Measurements from ENCODE around the gene LAP3. TPM values are rescaled to one million over a fixed set of nuclear protein-coding genes. Genes with fewer than 3 reads are reported as not detected.

Gene LAP3
- total RNA-seq, 4 donors from 2014 or later: 66.8 to 89.8 (median 81.6) TPM

- no peak for TF ChIP-seq POLR2A (IDR thresholded peaks at IDR 0.05)
- TF ChIP-seq, protein P1, sequence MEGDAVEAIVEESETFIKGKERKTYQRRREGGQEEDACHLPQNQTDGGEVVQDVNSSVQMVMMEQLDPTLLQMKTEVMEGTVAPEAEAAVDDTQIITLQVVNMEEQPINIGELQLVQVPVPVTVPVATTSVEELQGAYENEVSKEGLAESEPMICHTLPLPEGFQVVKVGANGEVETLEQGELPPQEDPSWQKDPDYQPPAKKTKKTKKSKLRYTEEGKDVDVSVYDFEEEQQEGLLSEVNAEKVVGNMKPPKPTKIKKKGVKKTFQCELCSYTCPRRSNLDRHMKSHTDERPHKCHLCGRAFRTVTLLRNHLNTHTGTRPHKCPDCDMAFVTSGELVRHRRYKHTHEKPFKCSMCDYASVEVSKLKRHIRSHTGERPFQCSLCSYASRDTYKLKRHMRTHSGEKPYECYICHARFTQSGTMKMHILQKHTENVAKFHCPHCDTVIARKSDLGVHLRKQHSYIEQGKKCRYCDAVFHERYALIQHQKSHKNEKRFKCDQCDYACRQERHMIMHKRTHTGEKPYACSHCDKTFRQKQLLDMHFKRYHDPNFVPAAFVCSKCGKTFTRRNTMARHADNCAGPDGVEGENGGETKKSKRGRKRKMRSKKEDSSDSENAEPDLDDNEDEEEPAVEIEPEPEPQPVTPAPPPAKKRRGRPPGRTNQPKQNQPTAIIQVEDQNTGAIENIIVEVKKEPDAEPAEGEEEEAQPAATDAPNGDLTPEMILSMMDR (IDR thresholded peaks at IDR 0.05): no peak
- H3K4me3 ChIP-seq (replicated peaks in 1 of 3): no peak overlapping the region
- H3K36me3 ChIP-seq: peaks cover 18 to 24% of the 10 kb centered on the region in 2 donors
- intact Hi-C loops (cut with DNase I): no loop called here
- no peak overlapping the region for H3K27ac ChIP-seq
- 91 to 92% methylated on average over 12 to 17 of the region's 17 CpGs for WGBS, 2 donors
- no peaks in the 10 kb centered on the region for H3K27me3 ChIP-seq
- no peak for DNase-seq
- no peaks in the 10 kb centered on the region for H3K4me1 ChIP-seq
- H3K9me3 ChIP-seq: no peaks in the 10 kb centered on the region
These were observed 59.3 kb downstream of the LAP3 start for GRCh38 chr4:17636341-17636695.

DNA sequence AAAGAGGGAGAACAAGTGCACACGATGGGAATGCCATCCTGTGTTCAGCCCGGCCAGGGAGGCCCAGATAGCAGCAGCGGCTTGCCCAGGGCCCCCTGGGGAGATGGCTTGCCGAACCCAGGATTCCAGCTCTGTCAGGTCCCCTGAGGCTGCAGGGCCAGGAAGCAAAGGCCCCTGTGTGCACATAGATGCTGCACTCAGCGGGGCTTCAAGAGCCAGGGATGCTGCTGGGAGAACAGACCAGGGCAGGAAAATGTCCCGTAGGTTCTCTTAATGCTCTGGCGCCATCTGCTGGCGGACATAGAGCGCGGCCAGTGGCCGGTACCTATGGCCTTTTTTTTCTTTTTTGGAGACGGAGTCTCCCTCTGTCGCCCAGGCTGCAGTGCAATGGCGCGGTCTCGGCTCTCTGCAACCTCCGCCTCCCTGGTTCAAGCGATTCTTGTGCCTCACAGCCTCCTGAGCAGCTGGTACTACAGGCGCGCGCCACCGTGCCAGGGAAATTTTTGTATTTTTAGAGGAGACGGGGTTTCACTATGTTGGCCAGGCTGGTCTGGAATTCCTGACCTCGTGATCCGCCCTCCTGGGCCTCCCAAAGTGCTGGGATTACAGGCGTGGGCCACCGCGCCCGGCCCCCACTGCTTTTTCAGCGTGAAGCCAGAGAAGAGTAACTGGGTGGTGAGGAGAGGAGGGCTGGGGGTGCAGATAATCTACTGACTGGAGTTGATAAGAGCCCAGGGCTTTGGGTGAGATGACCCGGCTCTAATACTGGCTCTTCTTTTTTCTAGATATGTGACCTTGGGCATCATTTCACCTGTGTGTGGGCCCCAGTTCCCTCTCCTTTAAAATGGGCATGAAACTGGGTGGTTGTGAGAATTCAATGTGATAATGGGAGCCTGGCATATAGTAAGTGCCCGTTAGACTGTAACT lies 60.0 kb downstream of the LAP3 start:
- intact Hi-C loops (cut with DNase I): no loop called here

DNA sequence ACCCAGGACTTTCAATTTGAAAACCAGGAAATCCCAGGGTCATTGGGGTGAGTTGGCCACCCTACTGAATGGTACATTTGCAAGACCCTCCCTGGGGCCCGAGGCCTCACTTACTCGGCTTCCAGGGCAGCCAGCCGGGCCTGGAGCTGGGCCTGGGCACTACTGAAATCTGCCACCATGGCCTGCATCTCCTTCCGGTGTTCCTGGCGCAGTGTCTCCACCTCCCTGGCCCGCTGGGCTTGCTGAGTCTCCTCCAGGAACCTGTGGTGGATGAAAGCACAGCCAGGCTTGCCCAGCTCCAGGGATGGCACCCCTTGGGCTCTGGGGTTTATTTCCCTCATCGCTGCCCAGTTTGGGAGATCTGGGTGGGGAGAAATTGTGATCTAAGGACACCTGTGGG lies 62.1 kb downstream of the LAP3 start:
- H3K4me1 ChIP-seq: no peaks in the 10 kb centered on the region
- TF ChIP-seq, protein P1 (IDR thresholded peaks at IDR 0.05): no peak
- no peak for TF ChIP-seq POLR2A (IDR thresholded peaks at IDR 0.05)
- intact Hi-C loops (cut with DNase I): no loop called here
- H3K27me3 ChIP-seq: no peaks in the 10 kb centered on the region
- no peak for DNase-seq
- 87 to 100% methylated on average over 1 to 7 of the region's 7 CpGs for WGBS, 2 donors
- H3K9me3 ChIP-seq: no peaks in the 10 kb centered on the region
- no peak overlapping the region for H3K27ac ChIP-seq
- H3K36me3 ChIP-seq: peaks cover 4 to 8% of the 10 kb centered on the region in 2 donors
- H3K4me3 ChIP-seq (replicated peaks in 1 of 3): no peak overlapping the region

More for the DNA sequence above, 60.0 kb downstream of the LAP3 start:
- Histone ChIP-seq H3K4me1 (no peaks in the 10 kb centered on the region), H3K4me3 (replicated peaks in 1 of 3) (no peak overlapping the region), H3K9me3 (no peaks in the 10 kb centered on the region), H3K36me3 (peaks cover 14 to 17% of the 10 kb centered on the region in 2 donors), H3K27ac (no peak overlapping the region), H3K27me3 (no peaks in the 10 kb centered on the region)
- 58 to 61% methylated on average over 27 to 31 of the region's 32 CpGs for WGBS, 2 donors
- TF ChIP-seq, protein P1 (IDR thresholded peaks at IDR 0.05): peak; percentile 61 to 90 (median 72)
- no peak for TF ChIP-seq POLR2A (IDR thresholded peaks at IDR 0.05)
- DNase-seq: peak; percentile 62 to 73

GRCh38 chr4:17642398-17642783 lies 65.4 kb downstream of the LAP3 start:
- WGBS, 2 donors: 75 to 88% methylated on average over 1 of the region's 1 CpG
- H3K36me3 ChIP-seq: no peaks in the 10 kb centered on the region
- intact Hi-C loops (cut with DNase I): no loop called here
- no peaks in the 10 kb centered on the region for H3K27me3 ChIP-seq
- no peak overlapping the region for H3K27ac ChIP-seq
- H3K4me1 ChIP-seq: no peaks in the 10 kb centered on the region
- no peaks in the 10 kb centered on the region for H3K9me3 ChIP-seq
- no peak for DNase-seq
- H3K4me3 ChIP-seq (replicated peaks in 1 of 3): no peak overlapping the region
- TF ChIP-seq, protein P1 (IDR thresholded peaks at IDR 0.05): no peak
- TF ChIP-seq POLR2A (IDR thresholded peaks at IDR 0.05): no peak

DNA sequence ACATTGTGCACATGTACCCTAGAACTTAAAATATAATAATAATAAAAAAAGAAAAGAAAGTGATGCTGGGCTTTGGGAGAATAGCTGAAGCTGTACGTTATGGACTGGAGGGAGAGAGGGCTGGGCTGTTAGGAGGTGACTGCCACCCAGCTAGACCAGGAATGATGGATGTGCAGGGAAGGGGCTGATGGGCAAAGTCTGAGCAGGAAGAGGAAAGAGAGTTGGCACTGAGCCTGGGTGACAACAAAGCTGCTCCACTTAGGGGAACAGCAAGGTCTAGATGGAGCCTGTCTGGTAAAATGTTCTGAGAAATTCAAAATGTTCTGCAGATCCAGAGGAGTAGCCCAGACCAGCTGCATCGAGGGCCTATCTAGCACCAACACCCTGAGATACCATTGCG lies 69.7 kb downstream of the LAP3 start:
- Histone ChIP-seq H3K4me1 (no peaks in the 10 kb centered on the region), H3K9me3 (no peaks in the 10 kb centered on the region), H3K4me3 (replicated peaks in 1 of 3) (no peak overlapping the region), H3K36me3 (no peaks in the 10 kb centered on the region), H3K27ac (no peak overlapping the region), H3K27me3 (no peaks in the 10 kb centered on the region)
- TF ChIP-seq, protein P1 (IDR thresholded peaks at IDR 0.05): no peak
- no peak for TF ChIP-seq POLR2A (IDR thresholded peaks at IDR 0.05)
- DNase-seq: no peak
- intact Hi-C loops (cut with DNase I): no loop called here
- 81 to 84% methylated on average over 3 of the region's 3 CpGs for WGBS, 2 donors
